Heart left ventricle (tissue), 13 donors: ENCODE results near the gene CUL5.

Experiments
- CTCF ChIP-seq, 12 donors: fragments of 200-600 bp; sonication (generic) in 4 of 12; IDR thresholded peaks; one replicate each; pipeline versions ENCODE4 v1.5.0 to v1.8.0; 2018 to 2022; ENCODE audit warnings: antibody characterized with exemption in 12 of 12, mild to moderate bottlenecking in 5 of 12
- POLR2A ChIP-seq, 2 donors: fragments of 450-650 bp; IDR thresholded peaks; one replicate each; pipeline ENCODE4 v1.6.1; 2017; ENCODE audit warnings: antibody characterized with exemption in 2 of 2, mild to moderate bottlenecking in 2 of 2, moderate library complexity in 2 of 2
- donor health status: ischemic (EF 13 %, LVEDD 7.1; RV severe dilation, severe dysfunction).
- donor health status: DM: no; HTN: yes; CAD: no.
- donor health status: DM: no; HTN: no; CAD: no.
- donor health status: ischemic (EF 25% LVEDD 6.9; RV normal size, moderate dysfunction).
- donor health status: ischemic (EF 25% LVEDD 5.7; RV mildly dilated, moderate dysfunction).
- donor health status: ischemic (EF 35%, LVEDD 5.7; RV mildly dilated, moderate dysfunction).
- donor health status: nonischemic (EF 11% LVEDD 7.7; RV severe dilation, severe dysfunction).
- donor health status: DM: yes; HTN: yes; CAD: no.
- donor health status: PGD.
- donor health status: ischemic (EF 29% LVEDD 5.4; RV normal size, mild dysfunction).
- donor health status: nonischemic (EF 23%, LVEDD 6.1; RV moderate dilation, normal function).

GRCh38 chr11:108034952-108035351 is 26.3 kb downstream of the CUL5 start:
- TF ChIP-seq CTCF (IDR thresholded peaks at IDR 0.05) (no peak), POLR2A (IDR thresholded peaks at IDR 0.05) (no peak)
